Calu3 (cell line): ENCODE measurements around the gene LIMS1. TPM values are rescaled to one million over a fixed set of nuclear protein-coding genes. Genes with fewer than 3 reads are reported as not detected.

Experiments
- BruUV-seq: library from RNA; stranded (reverse); fragments of 400-500 nt; replicated peaks from 2 replicates; lab custom pipeline; 2021; lab: Mats Ljungman, UMichigan
- CTCF ChIA-PET: fragments of 300-600 bp; sonication (Branson Sonifier 250); formaldehyde crosslinking; loops from one replicate; lab custom pipeline; 2022; ENCODE audit warnings: antibody characterized with exemption; lab: Charles Lee
- DNase-seq: peaks from one replicate; pipeline ENCODE4 v3.0.0; 2022
- H3K27ac Mint-ChIP-seq: one replicate; pipeline ENCODE4 v1.8.0; 2022; ENCODE audit warnings: mixed read lengths; ENCODE audit not compliant: unreplicated experiment
- H3K27me3 Mint-ChIP-seq: one replicate; pipeline ENCODE4 v1.8.0; 2022; ENCODE audit warnings: mixed read lengths; ENCODE audit not compliant: unreplicated experiment
- H3K36me3 Mint-ChIP-seq: one replicate; pipeline ENCODE4 v1.8.0; 2022; ENCODE audit warnings: mild to moderate bottlenecking, moderate library complexity, mixed read lengths; ENCODE audit not compliant: insufficient read depth, unreplicated experiment
- H3K4me1 Mint-ChIP-seq: one replicate; pipeline ENCODE4 v1.8.0; 2022; ENCODE audit warnings: mild to moderate bottlenecking, low read depth, mixed read lengths; ENCODE audit not compliant: unreplicated experiment
- H3K4me3 Mint-ChIP-seq: one replicate; pipeline ENCODE4 v1.8.0; 2022; ENCODE audit warnings: mild to moderate bottlenecking, low read depth, moderate library complexity, mixed read lengths; ENCODE audit not compliant: unreplicated experiment
- H3K9me3 Mint-ChIP-seq: one replicate; pipeline ENCODE4 v1.8.0; 2022; ENCODE audit warnings: low read depth, mixed read lengths; ENCODE audit not compliant: unreplicated experiment
- intact Hi-C: fragments of 100-400 bp; cut with micrococcal nuclease; formaldehyde crosslinking; loops from one replicate; pipeline ENCODE4 v1.10.0; 2022; ENCODE audit not compliant: unreplicated experiment
- total RNA-seq: library from RNA; stranded (reverse); gene quantifications from 2 replicates; pipeline ENCODE4 v1.2.3, GENCODE V29; 2022
- TF ChIP-seq, protein P1 (sequence below): fragments of 200-600 bp; IDR thresholded peaks from one replicate; pipeline ENCODE4 v1.8.0; 2022; ENCODE audit warnings: antibody characterized with exemption; ENCODE audit not compliant: unreplicated experiment

The LIMS1 gene
- total RNA-seq, 1 experiment from 2014 or later, result 51.5 TPM

- no peaks in the 10 kb centered on the region for H3K36me3 Mint-ChIP-seq
These were observed 28.0 kb downstream of the LIMS1 start for GRCh38 chr2:108562274-108562673.

DNA sequence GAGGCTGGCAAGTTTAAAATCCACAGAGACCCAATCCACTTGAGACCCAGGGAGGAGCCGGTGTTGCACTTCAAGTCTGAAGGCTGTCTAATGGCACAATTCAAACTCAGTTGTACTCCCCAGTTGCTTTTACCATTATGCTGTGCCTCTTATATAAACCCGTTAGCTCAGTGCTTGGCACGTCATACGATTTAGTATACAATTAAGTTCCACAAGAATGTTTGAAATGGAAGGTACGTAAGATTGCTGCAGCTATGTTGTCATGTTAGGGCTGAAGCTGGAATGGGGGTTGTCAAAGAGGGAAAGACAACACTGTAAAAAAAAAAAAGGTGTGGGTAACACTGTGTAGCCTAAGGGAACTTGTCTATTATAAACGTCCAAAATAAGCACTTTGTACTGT is 30.2 kb downstream of the LIMS1 start:
- CTCF ChIA-PET, result no interaction called here
- intact Hi-C loops, result no loop called here
- H3K9me3 Mint-ChIP-seq, result no peaks in the 10 kb centered on the region
- no peak overlapping the region for H3K4me3 Mint-ChIP-seq
- BruUV-seq, result no TSS peak
- H3K27me3 Mint-ChIP-seq, result no peaks in the 10 kb centered on the region
- DNase-seq, result no peak
- H3K36me3 Mint-ChIP-seq, result no peaks in the 10 kb centered on the region
- H3K27ac Mint-ChIP-seq, result no peak overlapping the region
- H3K4me1 Mint-ChIP-seq, result no peaks in the 10 kb centered on the region
- TF ChIP-seq, protein P1, sequence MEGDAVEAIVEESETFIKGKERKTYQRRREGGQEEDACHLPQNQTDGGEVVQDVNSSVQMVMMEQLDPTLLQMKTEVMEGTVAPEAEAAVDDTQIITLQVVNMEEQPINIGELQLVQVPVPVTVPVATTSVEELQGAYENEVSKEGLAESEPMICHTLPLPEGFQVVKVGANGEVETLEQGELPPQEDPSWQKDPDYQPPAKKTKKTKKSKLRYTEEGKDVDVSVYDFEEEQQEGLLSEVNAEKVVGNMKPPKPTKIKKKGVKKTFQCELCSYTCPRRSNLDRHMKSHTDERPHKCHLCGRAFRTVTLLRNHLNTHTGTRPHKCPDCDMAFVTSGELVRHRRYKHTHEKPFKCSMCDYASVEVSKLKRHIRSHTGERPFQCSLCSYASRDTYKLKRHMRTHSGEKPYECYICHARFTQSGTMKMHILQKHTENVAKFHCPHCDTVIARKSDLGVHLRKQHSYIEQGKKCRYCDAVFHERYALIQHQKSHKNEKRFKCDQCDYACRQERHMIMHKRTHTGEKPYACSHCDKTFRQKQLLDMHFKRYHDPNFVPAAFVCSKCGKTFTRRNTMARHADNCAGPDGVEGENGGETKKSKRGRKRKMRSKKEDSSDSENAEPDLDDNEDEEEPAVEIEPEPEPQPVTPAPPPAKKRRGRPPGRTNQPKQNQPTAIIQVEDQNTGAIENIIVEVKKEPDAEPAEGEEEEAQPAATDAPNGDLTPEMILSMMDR, result no peak

More at GRCh38 chr2:108562274-108562673, 28.0 kb downstream of the LIMS1 start:
- no peaks in the 10 kb centered on the region for H3K9me3 Mint-ChIP-seq
- TF ChIP-seq, protein P1, result no peak
- DNase-seq, result no peak
- no peaks in the 10 kb centered on the region for H3K4me1 Mint-ChIP-seq
- intact Hi-C loops, result no loop called here
- no peaks in the 10 kb centered on the region for H3K27me3 Mint-ChIP-seq
- no peak overlapping the region for H3K27ac Mint-ChIP-seq
- CTCF ChIA-PET, result no interaction called here
- no TSS peak for BruUV-seq
- no peak overlapping the region for H3K4me3 Mint-ChIP-seq

- TF ChIP-seq, protein P1, result no peak
- no peak overlapping the region for H3K27ac Mint-ChIP-seq
- no peaks in the 10 kb centered on the region for H3K4me1 Mint-ChIP-seq
- no peaks in the 10 kb centered on the region for H3K27me3 Mint-ChIP-seq
- no peak for DNase-seq
- no TSS peak for BruUV-seq
- no peak overlapping the region for H3K4me3 Mint-ChIP-seq
- no peaks in the 10 kb centered on the region for H3K36me3 Mint-ChIP-seq
- intact Hi-C loops, result no loop called here
- CTCF ChIA-PET, result no interaction called here
- H3K9me3 Mint-ChIP-seq, result no peaks in the 10 kb centered on the region
These were observed 31.6 kb downstream of the LIMS1 start for GRCh38 chr2:108565778-108566375.

GRCh38 chr2:108570416-108570815 is 36.1 kb downstream of the LIMS1 start:
- Mint-ChIP-seq H3K27me3 (no peaks in the 10 kb centered on the region), H3K27ac (no peak overlapping the region), H3K36me3 (no peaks in the 10 kb centered on the region), H3K4me1 (peaks cover 24% of the 10 kb centered on the region), H3K9me3 (no peaks in the 10 kb centered on the region), H3K4me3 (no peak overlapping the region)
- TF ChIP-seq, protein P1, result no peak
- intact Hi-C loops, result no loop called here
- BruUV-seq, result no TSS peak
- no peak for DNase-seq
- CTCF ChIA-PET, result interaction anchor here (2.0 kb wide), 1 partner anchor 14 kb away, joined by 8 read pairs; no protein-coding TSS in a partner anchor
